Tongue (tissue), 2 donors: ENCODE results near the gene EN1. TPM values are rescaled to one million over a fixed set of nuclear protein-coding genes. Genes with fewer than 3 reads are reported as not detected.
A peak's percentile ranks its signal among the peaks of the same experiment; 100 is the strongest.

ENCODE experiments used
- DNase-seq: peaks from one replicate; pipeline ENCODE4 v3.0.0-alpha.2; 2015
- total RNA-seq: library from RNA; depleted of rRNA; stranded (reverse); fragments of >200 nt; gene quantifications from one replicate; pipeline ENCODE4 v1.2.3, GENCODE V29; 2014

Gene EN1
- total RNA-seq, 1 donor from 2014 or later, result 0.41 TPM

GRCh38 chr2:118817469-118817868, 30.0 kb downstream of the EN1 start:
- no peak for DNase-seq

GRCh38 chr2:118816669-118817068, 30.8 kb downstream of the EN1 start:
- no peak for DNase-seq

- DNase-seq, result no peak
Observed at GRCh38 chr2:118815731-118816130, 31.7 kb downstream of the EN1 start.

GRCh38 chr2:118815314-118815713, 32.1 kb downstream of the EN1 start:
- DNase-seq, result no peak

- no peak for DNase-seq
Observed at GRCh38 chr2:118814368-118814767, 33.1 kb downstream of the EN1 start.

GRCh38 chr2:118813601-118814339, 33.7 kb downstream of the EN1 start:
- no peak for DNase-seq

- no peak for DNase-seq
Observed at GRCh38 chr2:118813111-118813510, 34.3 kb downstream of the EN1 start.

GRCh38 chr2:118812552-118812951, 34.9 kb downstream of the EN1 start:
- no peak for DNase-seq

GRCh38 chr2:118811514-118812115, 35.8 kb downstream of the EN1 start:
- no peak for DNase-seq

- no peak for DNase-seq
Observed at GRCh38 chr2:118810766-118811165, 36.7 kb downstream of the EN1 start.

GRCh38 chr2:118808429-118808809, 39.0 kb downstream of the EN1 start:
- no peak for DNase-seq

- DNase-seq, result no peak
Observed at GRCh38 chr2:118807668-118808428, 39.6 kb downstream of the EN1 start.

GRCh38 chr2:118806797-118807667, 40.4 kb downstream of the EN1 start:
- DNase-seq, result peak; percentile 60

GRCh38 chr2:118805064-118805690, 42.3 kb downstream of the EN1 start:
- no peak for DNase-seq

- DNase-seq, result no peak
Observed at GRCh38 chr2:118803012-118803411, 44.4 kb downstream of the EN1 start.

- DNase-seq, result no peak
Observed at GRCh38 chr2:118801151-118801550, 46.3 kb downstream of the EN1 start.

- DNase-seq, result no peak
Observed at GRCh38 chr2:118800736-118801135, 46.7 kb downstream of the EN1 start.

GRCh38 chr2:118794546-118794945, 52.9 kb downstream of the EN1 start:
- no peak for DNase-seq
